H9 (cell line): ENCODE results near the gene B3GLCT. TPM values are rescaled to one million over a fixed set of nuclear protein-coding genes. Genes with fewer than 3 reads are reported as not detected.

Experiments used
- DNase-seq: peaks from one replicate; pipeline ENCODE4 v3.0.0-alpha.2; 2017
- H2AFZ ChIP-seq: one replicate; pipeline ENCODE4 v1.6.1; 2013; ENCODE audit warnings: mild to moderate bottlenecking, low read length, control low read depth, moderate library complexity
- H2AK5ac ChIP-seq: 2 replicates; pipeline ENCODE4 v1.6.1; 2013; ENCODE audit warnings: low read length, control low read depth, mixed read lengths; ENCODE audit not compliant: insufficient read length
- H2BK120ac ChIP-seq: one replicate; pipeline ENCODE4 v1.6.1; 2013; ENCODE audit warnings: low read depth, mild to moderate bottlenecking, low read length, control low read depth, inconsistent platforms; ENCODE audit not compliant: poor library complexity, severe bottlenecking
- H2BK12ac ChIP-seq: 2 replicates; pipeline ENCODE4 v1.6.1; 2013; ENCODE audit warnings: low read length, control low read depth, mixed read lengths, low read depth; ENCODE audit not compliant: insufficient read length
- H2BK15ac ChIP-seq: 2 replicates; pipeline ENCODE4 v1.6.1; 2013; ENCODE audit warnings: low read depth, low read length, control low read depth
- H2BK20ac ChIP-seq: one replicate; pipeline ENCODE4 v1.6.1; 2013; ENCODE audit warnings: low read depth, mild to moderate bottlenecking, low read length, control low read depth, inconsistent platforms; ENCODE audit not compliant: poor library complexity, severe bottlenecking
- H2BK5ac ChIP-seq: 2 replicates; pipeline ENCODE4 v1.6.1; 2013; ENCODE audit warnings: low read length, control low read depth, mixed read lengths; ENCODE audit not compliant: insufficient read length
- H3K14ac ChIP-seq: 2 replicates; pipeline ENCODE4 v1.6.1; 2013; ENCODE audit warnings: low read length, control low read depth; ENCODE audit not compliant: insufficient read depth
- H3K18ac ChIP-seq: 2 replicates; pipeline ENCODE4 v1.6.1; 2013; ENCODE audit warnings: low read depth, mild to moderate bottlenecking, mixed read lengths, low read length, control low read depth; ENCODE audit not compliant: insufficient read length
- H3K23ac ChIP-seq: 2 replicates; pipeline ENCODE4 v1.6.1; 2013; ENCODE audit warnings: low read length, control low read depth, mixed read lengths, low read depth; ENCODE audit not compliant: insufficient read length
- H3K23me2 ChIP-seq: 2 replicates; pipeline ENCODE4 v1.6.1; 2013; ENCODE audit warnings: low read depth, mild to moderate bottlenecking, mixed read lengths, low read length, control low read depth; ENCODE audit not compliant: insufficient read length, poor library complexity, severe bottlenecking
- H3K27ac ChIP-seq: 2 replicates; pipeline ENCODE4 v1.5.1; 2013; ENCODE audit warnings: low read length, control low read depth, mixed read lengths, low read depth; ENCODE audit not compliant: insufficient read length
- H3K27me3 ChIP-seq: 2 replicates; pipeline ENCODE4 v1.6.1; 2013; ENCODE audit warnings: low read length, control low read depth, inconsistent platforms; ENCODE audit not compliant: insufficient read depth
- H3K4ac ChIP-seq: 2 replicates; pipeline ENCODE4 v1.6.1; 2013; ENCODE audit warnings: low read depth, mild to moderate bottlenecking, control low read depth, inconsistent platforms, low read length, moderate library complexity
- H3K4me1 ChIP-seq: 2 replicates; pipeline ENCODE4 v1.6.1; 2013; ENCODE audit warnings: low read length, control low read depth, inconsistent platforms; ENCODE audit not compliant: insufficient read depth
- H3K4me2 ChIP-seq: 2 replicates; pipeline ENCODE4 v1.6.1; 2013; ENCODE audit warnings: low read length, control low read depth, mixed read lengths; ENCODE audit not compliant: insufficient read length, insufficient read depth
- H3K56ac ChIP-seq: 2 replicates; pipeline ENCODE4 v1.6.1; 2013; ENCODE audit warnings: low read depth, mild to moderate bottlenecking, mixed read lengths, low read length, control low read depth; ENCODE audit not compliant: insufficient read length
- H3K79me1 ChIP-seq: 2 replicates; pipeline ENCODE4 v1.6.1; 2013; ENCODE audit warnings: low read depth, mild to moderate bottlenecking, moderate library complexity, low read length, control low read depth, inconsistent platforms; ENCODE audit not compliant: insufficient read depth, poor library complexity, severe bottlenecking
- H3K79me2 ChIP-seq: 2 replicates; pipeline ENCODE4 v1.6.1; 2013; ENCODE audit warnings: low read length, control low read depth, inconsistent platforms; ENCODE audit not compliant: insufficient read depth
- H3K9ac ChIP-seq: 2 replicates; pipeline ENCODE4 v1.6.1; 2013; ENCODE audit warnings: low read length, control low read depth, mixed read lengths; ENCODE audit not compliant: insufficient read length; ENCODE audit errors: extremely low read depth
- H3K9me3 ChIP-seq: one replicate; pipeline ENCODE4 v1.6.1; 2013; ENCODE audit warnings: low read depth, low read length, inconsistent platforms; ENCODE audit not compliant: control insufficient read depth
- H3T11ph ChIP-seq: one replicate; pipeline ENCODE4 v1.6.1; 2013; ENCODE audit warnings: mild to moderate bottlenecking, low read length, control low read depth, inconsistent platforms
- H4K20me1 ChIP-seq: one replicate; pipeline ENCODE4 v1.6.1; 2013; ENCODE audit not compliant: control insufficient read depth, insufficient read length, insufficient read depth
- H4K5ac ChIP-seq: 2 replicates; pipeline ENCODE4 v1.6.1; 2013; ENCODE audit warnings: low read depth, mild to moderate bottlenecking, mixed read lengths, low read length, control low read depth; ENCODE audit not compliant: insufficient read length
- H4K8ac ChIP-seq: replicated peaks from 2 replicates; pipeline ENCODE4 v1.6.1; 2013; ENCODE audit warnings: low read length, control low read depth, mixed read lengths, low read depth; ENCODE audit not compliant: insufficient read length
- H4K91ac ChIP-seq: 2 replicates; pipeline ENCODE4 v1.6.1; 2013; ENCODE audit warnings: low read depth, mild to moderate bottlenecking, moderate library complexity, mixed read lengths, low read length, control low read depth; ENCODE audit not compliant: insufficient read length
- H3K27ac Mint-ChIP-seq, 3 experiments: 2 replicates in 2 of 3; 3 replicates in 1 of 3; pipeline ENCODE4 v1.8.0; 2020 to 2021; ENCODE audit warnings: mixed read lengths in 3 of 3, mild to moderate bottlenecking in 1 of 3, moderate library complexity in 1 of 3
- H3K27me3 Mint-ChIP-seq: 2 replicates; pipeline ENCODE4 v1.8.0; 2021; ENCODE audit warnings: low read depth, mild to moderate bottlenecking, moderate library complexity, mixed read lengths
- H3K36me3 Mint-ChIP-seq, 3 experiments: 2 replicates in 2 of 3; 3 replicates in 1 of 3; pipeline ENCODE4 v1.8.0; 2020 to 2021; ENCODE audit warnings: low read depth in 3 of 3, mixed read lengths in 3 of 3; ENCODE audit not compliant: insufficient read depth in 1 of 3
- H3K4me1 Mint-ChIP-seq, 2 experiments: 2 replicates each; pipeline ENCODE4 v1.8.0; 2020; ENCODE audit warnings: mixed read lengths in 2 of 2
- H3K4me3 Mint-ChIP-seq, 2 experiments: 2 replicates in 1 of 2; 3 replicates in 1 of 2; pipeline ENCODE4 v1.8.0; 2020 to 2021; ENCODE audit warnings: mild to moderate bottlenecking in 2 of 2, mixed read lengths in 2 of 2, moderate library complexity in 1 of 2
- H3K9me3 Mint-ChIP-seq, 2 experiments: 2 replicates in 1 of 2; 3 replicates in 1 of 2; pipeline ENCODE4 v1.8.0; 2020; ENCODE audit warnings: mild to moderate bottlenecking in 2 of 2, mixed read lengths in 2 of 2, moderate library complexity in 1 of 2
- WGBS: extraction: QIAGEN DNeasy Blood & Tissue Kit; methylation state at CpG from one replicate; pipeline ENCODE4 v1.1.7; 2013; ENCODE audit warnings: missing lambda C conversion rate, low lambda C conversion rate, mixed read lengths; ENCODE audit not compliant: insufficient read length; ENCODE audit errors: extremely low coverage; 5-methylcytosine and 5-hydroxymethylcytosine counted together
- total RNA-seq: library from RNA; stranded (reverse); gene quantifications from 2 replicates; pipeline ENCODE4 v1.2.1, GENCODE V29; 2021
- TF ChIP-seq, protein P1 (sequence below): fragments of 200-600 bp; sonication (generic); conservative IDR thresholded peaks from 3 replicates; pipeline ENCODE4 v1.8.0; 2021; ENCODE audit warnings: antibody characterized with exemption, mild to moderate bottlenecking

Gene B3GLCT
- total RNA-seq, 1 experiment from 2014 or later: 5.4 TPM

DNA sequence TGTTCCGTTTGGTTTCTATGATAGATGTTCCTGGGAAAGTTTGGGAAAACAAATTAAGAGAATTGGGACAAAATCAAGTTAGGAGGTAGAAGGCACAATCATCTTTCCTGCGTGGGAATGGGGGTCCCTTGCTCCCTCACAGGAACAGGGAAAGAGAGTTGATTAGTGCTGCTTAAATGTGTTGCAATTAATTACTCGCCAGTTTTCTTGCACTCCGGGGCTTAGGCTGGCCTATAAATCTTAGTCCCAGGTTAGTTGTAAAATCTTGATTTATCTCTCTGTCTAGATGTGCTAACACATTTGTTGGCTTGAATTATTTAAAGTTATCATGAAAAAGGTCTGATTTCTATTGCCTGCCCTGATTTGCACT is 10.1 kb downstream of the B3GLCT start:
- no peak overlapping the region for H3K4ac ChIP-seq
- H2AK5ac ChIP-seq: no peak overlapping the region
- no peaks in the 10 kb centered on the region for H3K23me2 ChIP-seq
- no peak overlapping the region for H4K91ac ChIP-seq
- peaks cover 43 to 49% of the 10 kb centered on the region in 2 experiments for H3K4me1 Mint-ChIP-seq
- H4K8ac ChIP-seq: no peak overlapping the region
- no peak overlapping the region for H4K5ac ChIP-seq
- H3K14ac ChIP-seq: no peak overlapping the region
- no peaks in the 10 kb centered on the region for H3K27me3 ChIP-seq
- H4K20me1 ChIP-seq: no peaks in the 10 kb centered on the region
- H2BK20ac ChIP-seq: no peak overlapping the region
- H3K27ac Mint-ChIP-seq: peak overlapping the region in 2 of 3 experiments; percentile 15 to 36; a peak in 3 of 7 replicates
- no peak overlapping the region for H3K27ac ChIP-seq
- no peaks in the 10 kb centered on the region for H3K79me1 ChIP-seq
- DNase-seq: no peak
- H3K4me1 ChIP-seq: no peaks in the 10 kb centered on the region
- no peak overlapping the region for H3K56ac ChIP-seq
- H3K4me3 Mint-ChIP-seq: no peak overlapping the region
- no peak overlapping the region for H2BK120ac ChIP-seq
- H3K23ac ChIP-seq: no peak overlapping the region
- H3K79me2 ChIP-seq: no peaks in the 10 kb centered on the region
- H2BK12ac ChIP-seq: no peak overlapping the region
- H3K36me3 Mint-ChIP-seq: no peaks in the 10 kb centered on the region; a peak in 1 of 7 replicates
- H3K27me3 Mint-ChIP-seq: no peaks in the 10 kb centered on the region
- H3T11ph ChIP-seq: no peak overlapping the region
- WGBS: no CpG with 5 or more reads among the region's 4 CpGs
- H2BK15ac ChIP-seq: no peak overlapping the region
- H3K18ac ChIP-seq: no peak overlapping the region
- no peaks in the 10 kb centered on the region for H3K9me3 Mint-ChIP-seq
- no peak overlapping the region for H3K4me2 ChIP-seq
- no peak overlapping the region for H3K9ac ChIP-seq
- TF ChIP-seq, protein P1, sequence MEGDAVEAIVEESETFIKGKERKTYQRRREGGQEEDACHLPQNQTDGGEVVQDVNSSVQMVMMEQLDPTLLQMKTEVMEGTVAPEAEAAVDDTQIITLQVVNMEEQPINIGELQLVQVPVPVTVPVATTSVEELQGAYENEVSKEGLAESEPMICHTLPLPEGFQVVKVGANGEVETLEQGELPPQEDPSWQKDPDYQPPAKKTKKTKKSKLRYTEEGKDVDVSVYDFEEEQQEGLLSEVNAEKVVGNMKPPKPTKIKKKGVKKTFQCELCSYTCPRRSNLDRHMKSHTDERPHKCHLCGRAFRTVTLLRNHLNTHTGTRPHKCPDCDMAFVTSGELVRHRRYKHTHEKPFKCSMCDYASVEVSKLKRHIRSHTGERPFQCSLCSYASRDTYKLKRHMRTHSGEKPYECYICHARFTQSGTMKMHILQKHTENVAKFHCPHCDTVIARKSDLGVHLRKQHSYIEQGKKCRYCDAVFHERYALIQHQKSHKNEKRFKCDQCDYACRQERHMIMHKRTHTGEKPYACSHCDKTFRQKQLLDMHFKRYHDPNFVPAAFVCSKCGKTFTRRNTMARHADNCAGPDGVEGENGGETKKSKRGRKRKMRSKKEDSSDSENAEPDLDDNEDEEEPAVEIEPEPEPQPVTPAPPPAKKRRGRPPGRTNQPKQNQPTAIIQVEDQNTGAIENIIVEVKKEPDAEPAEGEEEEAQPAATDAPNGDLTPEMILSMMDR: no peak
- no peaks in the 10 kb centered on the region for H3K9me3 ChIP-seq
- H2BK5ac ChIP-seq: no peak overlapping the region
- H2AFZ ChIP-seq: no peak overlapping the region
